ENCODE results near the gene TMPRSS9.

TMPRSS9 gene

DNA sequence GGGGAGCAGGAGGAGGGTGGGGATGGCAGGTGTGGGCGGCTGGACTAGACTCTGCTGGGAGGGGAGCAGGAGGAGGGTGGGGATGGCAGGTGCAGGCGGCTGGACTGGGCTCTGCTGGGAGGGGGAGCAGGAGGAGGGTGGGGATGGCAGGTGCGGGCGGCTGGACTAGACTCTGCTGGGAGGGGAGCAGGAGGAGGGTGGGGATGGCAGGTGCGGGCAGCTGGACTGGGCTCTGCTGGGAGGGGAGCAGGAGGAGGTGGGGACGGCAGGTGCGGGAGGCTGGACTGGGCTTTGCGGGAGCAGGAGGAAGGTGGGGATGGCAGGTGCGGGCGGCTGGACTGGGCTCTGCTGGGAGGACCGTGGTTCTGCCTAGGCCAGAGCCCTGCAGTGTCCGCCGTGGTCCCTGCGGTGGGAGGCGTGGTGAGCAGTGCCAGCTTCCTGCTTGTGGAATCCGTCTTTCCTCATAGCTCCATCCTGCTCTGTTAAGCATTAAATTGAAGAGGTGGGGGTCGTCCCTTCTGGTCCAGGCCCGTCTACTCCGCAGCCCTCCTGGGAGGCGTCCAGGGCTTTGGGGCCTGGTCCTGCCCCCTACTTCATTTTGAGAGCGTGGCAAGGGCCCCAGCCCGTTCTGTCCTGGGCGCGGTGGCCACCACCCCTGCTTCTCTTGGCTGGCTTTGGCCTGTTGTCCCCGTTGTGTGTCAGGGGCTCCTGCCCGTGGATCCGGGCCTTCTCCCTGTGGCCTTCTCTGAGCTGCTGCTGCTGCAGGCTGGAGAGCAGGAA lies 26.8 kb upstream of the TMPRSS9 start:
- no peak for DNase-seq (ENCODE audit: low spot score)
- H3K36me3 Mint-ChIP-seq (ENCODE audit: low read depth) = peaks cover 18% of the 10 kb centered on the region
- H3K4me3 Mint-ChIP-seq = no peak overlapping the region
- H3K27ac Mint-ChIP-seq = peak overlapping the region; percentile 9
- peaks cover 19% of the 10 kb centered on the region for H3K4me1 Mint-ChIP-seq (ENCODE audit: low read depth)
- no peaks in the 10 kb centered on the region for H3K27me3 Mint-ChIP-seq (ENCODE audit: low read depth)
- peaks cover 9% of the 10 kb centered on the region for H3K9me3 Mint-ChIP-seq

DNA sequence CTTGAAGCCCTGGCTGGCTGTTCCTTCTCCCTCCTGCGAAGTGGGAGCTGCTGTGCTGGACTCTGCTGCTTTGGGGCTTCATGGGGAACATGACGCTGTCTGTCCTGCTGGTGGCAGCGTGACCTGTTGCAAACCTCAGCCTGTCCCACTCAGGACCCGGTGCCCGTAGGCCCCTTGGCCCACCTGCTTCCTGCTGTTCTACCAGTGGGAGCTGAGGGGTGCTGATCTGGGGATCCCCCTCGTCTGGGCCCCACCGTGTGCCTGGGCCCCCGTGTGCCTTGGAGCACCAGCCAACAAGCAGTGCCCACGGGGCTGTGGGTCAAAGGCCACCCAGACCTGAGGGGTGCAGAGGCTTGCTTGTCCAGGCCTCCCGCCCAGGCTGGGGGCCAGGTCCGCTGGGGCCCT lies 26.3 kb upstream of the TMPRSS9 start:
- no peak overlapping the region for H3K27ac Mint-ChIP-seq
- H3K36me3 Mint-ChIP-seq (ENCODE audit: low read depth) = peaks cover 16% of the 10 kb centered on the region
- no peaks in the 10 kb centered on the region for H3K27me3 Mint-ChIP-seq (ENCODE audit: low read depth)
- DNase-seq (ENCODE audit: low spot score) = no peak
- no peak overlapping the region for H3K4me3 Mint-ChIP-seq
- H3K9me3 Mint-ChIP-seq = peaks cover 9% of the 10 kb centered on the region
- peaks cover 18% of the 10 kb centered on the region for H3K4me1 Mint-ChIP-seq (ENCODE audit: low read depth)

DNA sequence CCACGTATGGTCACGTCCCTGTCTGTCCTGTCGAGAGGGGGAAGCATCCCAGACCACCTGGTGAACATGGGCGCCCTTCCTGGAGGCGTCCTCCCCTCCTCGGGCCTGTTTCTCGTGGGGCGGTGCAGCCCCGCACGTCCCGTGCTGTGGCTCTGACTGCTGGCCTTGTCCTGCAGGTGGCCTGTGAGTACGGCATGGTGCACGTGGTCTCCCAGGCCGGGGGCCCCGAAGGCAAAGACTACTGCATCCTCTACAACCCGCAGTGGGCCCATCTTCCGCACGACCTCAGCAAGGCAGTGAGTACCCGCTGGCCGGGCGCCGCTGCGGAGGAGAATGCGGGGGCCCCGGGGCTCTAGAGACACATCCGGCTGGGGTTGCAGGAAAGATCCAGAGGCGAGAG lies 25.6 kb upstream of the TMPRSS9 start:
- Mint-ChIP-seq H3K36me3 (ENCODE audit: low read depth) (peaks cover 13% of the 10 kb centered on the region), H3K4me3 (no peak overlapping the region), H3K27ac (no peak overlapping the region), H3K27me3 (ENCODE audit: low read depth) (no peaks in the 10 kb centered on the region), H3K4me1 (ENCODE audit: low read depth) (peaks cover 14% of the 10 kb centered on the region), H3K9me3 (peaks cover 9% of the 10 kb centered on the region)
- no peak for DNase-seq (ENCODE audit: low spot score)

DNA sequence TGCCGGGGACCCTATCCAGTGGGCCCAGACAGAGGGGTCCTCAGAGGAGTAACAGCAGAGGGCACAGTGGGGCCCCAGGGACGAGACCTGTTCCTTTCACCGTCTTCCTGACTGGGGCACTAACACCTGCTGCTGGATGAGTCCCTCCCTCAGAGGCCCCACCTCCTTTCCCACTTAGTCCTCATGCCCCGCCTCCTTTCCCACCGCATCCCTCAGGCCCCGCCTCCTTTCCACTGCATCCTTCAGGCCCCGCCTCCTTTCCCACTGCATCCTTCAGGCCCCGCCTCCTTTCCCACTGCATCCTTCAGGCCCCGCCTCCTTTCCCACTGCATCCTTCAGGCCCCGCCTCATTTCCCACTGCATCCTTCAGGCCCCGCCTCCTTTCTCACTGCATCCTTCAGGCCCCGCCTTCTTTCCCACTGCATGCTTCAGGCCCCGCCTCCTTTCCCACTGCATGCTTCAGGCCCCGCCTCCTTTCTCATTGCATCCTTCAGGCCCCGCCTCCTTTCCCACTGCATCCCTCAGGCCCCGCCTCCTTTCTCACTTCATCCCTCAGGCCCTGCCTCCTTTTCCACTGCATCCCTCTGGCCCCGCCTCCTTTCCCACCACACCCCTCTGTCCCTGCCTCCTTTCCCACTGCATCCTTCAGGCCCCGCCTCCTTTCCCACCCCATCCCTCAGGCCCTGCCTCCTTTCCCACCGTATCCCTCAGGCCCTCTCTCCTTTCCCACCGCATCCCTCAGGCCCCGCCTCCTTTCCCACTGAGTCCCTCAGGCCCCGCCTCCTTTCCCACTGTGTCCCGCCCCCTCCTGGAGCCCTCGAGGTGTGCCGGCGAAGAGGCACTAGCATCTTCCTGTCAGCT lies 24.8 kb upstream of the TMPRSS9 start:
- H3K4me1 Mint-ChIP-seq (ENCODE audit: low read depth) = peaks cover 8% of the 10 kb centered on the region

DNA sequence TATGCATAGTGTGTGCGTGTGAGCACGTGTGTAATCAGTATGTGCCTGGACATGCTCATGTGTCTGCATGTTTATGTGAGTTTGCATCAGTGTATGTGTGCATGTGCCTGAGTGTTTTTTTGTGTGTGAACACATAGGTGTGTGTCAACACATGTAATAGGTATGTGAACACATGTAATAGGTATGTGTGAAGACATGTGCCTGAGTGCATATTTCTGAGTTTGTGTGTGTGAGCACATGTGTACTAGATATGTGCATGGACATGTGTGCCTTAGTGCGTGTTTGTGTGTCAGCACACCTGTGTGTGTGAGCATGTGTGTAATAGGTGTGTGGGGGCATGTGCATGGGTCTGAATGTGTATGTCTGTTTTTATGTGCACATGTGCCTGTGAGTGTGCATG lies 24.2 kb upstream of the TMPRSS9 start:
- Mint-ChIP-seq H3K4me1 (ENCODE audit: low read depth) (peaks cover 8% of the 10 kb centered on the region), H3K9me3 (peaks cover 9% of the 10 kb centered on the region), H3K27ac (peak overlapping the region; percentile 73), H3K36me3 (ENCODE audit: low read depth) (peaks cover 11% of the 10 kb centered on the region), H3K27me3 (ENCODE audit: low read depth) (no peaks in the 10 kb centered on the region), H3K4me3 (no peak overlapping the region)
- no peak for DNase-seq (ENCODE audit: low spot score)

More for the DNA sequence above, 24.8 kb upstream of the TMPRSS9 start:
- H3K9me3 Mint-ChIP-seq = peaks cover 9% of the 10 kb centered on the region
- H3K4me3 Mint-ChIP-seq = no peak overlapping the region
- peak overlapping the region; percentile 73 for H3K27ac Mint-ChIP-seq
- H3K36me3 Mint-ChIP-seq (ENCODE audit: low read depth) = peaks cover 11% of the 10 kb centered on the region
- no peaks in the 10 kb centered on the region for H3K27me3 Mint-ChIP-seq (ENCODE audit: low read depth)
- no peak for DNase-seq (ENCODE audit: low spot score)

DNA sequence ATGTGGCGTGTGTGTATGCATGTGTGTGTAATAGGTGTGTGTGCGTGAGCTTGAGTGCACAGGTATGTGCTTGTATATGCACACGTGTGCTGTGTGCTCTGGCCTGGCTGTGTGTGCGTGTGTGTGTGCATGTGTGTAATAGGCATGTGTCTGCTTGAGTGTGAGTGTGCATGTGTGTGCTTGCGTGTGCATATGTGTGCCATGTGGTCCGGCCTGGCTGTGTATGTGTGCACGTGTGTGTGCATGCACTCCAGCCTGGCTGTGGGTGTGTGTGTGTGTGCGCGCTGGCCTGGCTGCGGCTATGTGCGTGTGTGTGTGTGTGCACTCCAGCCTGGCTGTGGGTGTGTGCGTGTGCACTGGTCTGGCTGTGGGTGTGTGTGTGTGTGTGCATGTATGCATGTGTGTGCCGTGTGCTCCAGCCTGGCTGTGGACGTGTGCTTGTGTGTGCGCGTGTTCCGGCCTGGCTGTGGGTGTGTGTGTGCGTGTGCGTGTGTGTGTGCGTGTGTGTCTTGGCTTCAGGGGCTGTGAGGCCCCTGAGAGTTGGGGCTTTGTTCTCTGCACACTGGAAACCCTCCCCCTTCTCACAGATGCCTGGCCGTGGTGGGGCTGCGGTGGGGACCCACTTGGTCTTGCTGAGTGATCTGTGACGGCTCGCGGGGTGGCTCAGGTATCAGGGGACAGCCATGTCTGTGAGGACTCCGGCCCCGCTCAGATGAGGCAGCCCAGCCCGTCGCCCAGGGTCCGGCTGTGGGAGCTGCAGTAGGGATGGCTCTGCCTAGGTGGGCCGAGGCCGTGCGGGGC lies 23.3 kb upstream of the TMPRSS9 start:
- H3K4me3 Mint-ChIP-seq = no peak overlapping the region

DNA sequence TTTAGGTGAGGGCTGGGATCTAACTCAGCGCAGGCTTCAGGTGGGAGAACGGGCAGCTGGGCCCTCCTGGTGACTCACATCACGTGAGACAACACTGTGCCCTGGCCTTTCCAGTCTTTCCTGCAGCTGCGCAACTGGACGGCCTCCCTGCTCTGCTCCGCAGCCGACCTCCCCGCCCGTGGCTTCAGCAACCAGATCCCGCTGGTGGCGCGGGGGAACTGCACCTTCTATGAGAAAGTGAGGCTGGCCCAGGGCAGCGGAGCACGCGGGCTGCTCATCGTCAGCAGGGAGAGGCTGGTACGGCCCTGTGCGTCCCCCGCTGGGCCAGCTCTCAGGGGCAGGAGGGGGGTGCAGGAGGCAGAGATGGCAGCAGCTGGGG lies 22.7 kb upstream of the TMPRSS9 start:
- H3K9me3 Mint-ChIP-seq = peaks cover 9% of the 10 kb centered on the region
- no peak overlapping the region for H3K27ac Mint-ChIP-seq
- H3K27me3 Mint-ChIP-seq (ENCODE audit: low read depth) = no peaks in the 10 kb centered on the region
- H3K4me3 Mint-ChIP-seq = no peak overlapping the region
- peaks cover 11% of the 10 kb centered on the region for H3K36me3 Mint-ChIP-seq (ENCODE audit: low read depth)
- DNase-seq (ENCODE audit: low spot score) = no peak
- peaks cover 6% of the 10 kb centered on the region for H3K4me1 Mint-ChIP-seq (ENCODE audit: low read depth)

More for the DNA sequence above, 23.3 kb upstream of the TMPRSS9 start:
- Mint-ChIP-seq H3K36me3 (ENCODE audit: low read depth) (peaks cover 11% of the 10 kb centered on the region), H3K4me1 (ENCODE audit: low read depth) (peaks cover 8% of the 10 kb centered on the region), H3K27ac (peak overlapping the region; percentile 27), H3K27me3 (ENCODE audit: low read depth) (no peaks in the 10 kb centered on the region), H3K9me3 (peaks cover 9% of the 10 kb centered on the region)
- DNase-seq (ENCODE audit: low spot score) = no peak

DNA sequence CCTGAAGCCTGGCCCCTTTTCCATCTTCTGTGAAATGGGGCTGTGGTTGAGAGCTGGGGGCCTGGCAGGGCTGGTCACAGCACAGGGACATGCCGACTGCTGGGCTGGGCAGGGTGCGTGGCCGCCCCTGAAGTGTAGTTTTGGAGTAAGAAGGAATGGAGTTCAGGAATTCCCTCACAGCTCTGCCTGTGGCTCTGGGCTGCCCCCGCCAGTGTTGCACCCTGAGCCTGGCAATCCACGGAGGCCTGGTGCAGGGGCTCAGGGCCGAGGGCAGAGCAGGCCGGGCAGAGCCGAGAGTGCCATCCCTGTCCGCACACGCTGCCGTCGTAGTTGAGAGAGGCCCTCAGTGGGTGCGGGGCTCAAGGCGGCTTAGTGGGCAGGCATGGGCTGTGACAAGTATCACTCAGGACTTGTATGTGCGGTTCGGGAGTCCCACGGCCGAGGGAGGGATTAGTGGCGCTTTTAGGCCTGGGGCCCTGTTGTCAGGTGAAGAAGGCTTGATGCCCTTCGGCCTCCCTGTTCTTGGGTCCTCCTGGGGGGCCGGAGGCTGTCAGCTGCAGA lies 21.9 kb upstream of the TMPRSS9 start:
- H3K27me3 Mint-ChIP-seq (ENCODE audit: low read depth) = no peaks in the 10 kb centered on the region
- H3K9me3 Mint-ChIP-seq = peaks cover 9% of the 10 kb centered on the region
- no peak for DNase-seq (ENCODE audit: low spot score)
- no peak overlapping the region for H3K27ac Mint-ChIP-seq
- H3K36me3 Mint-ChIP-seq (ENCODE audit: low read depth) = peaks cover 11% of the 10 kb centered on the region
- no peak overlapping the region for H3K4me3 Mint-ChIP-seq
- H3K4me1 Mint-ChIP-seq (ENCODE audit: low read depth) = peaks cover 4% of the 10 kb centered on the region

DNA sequence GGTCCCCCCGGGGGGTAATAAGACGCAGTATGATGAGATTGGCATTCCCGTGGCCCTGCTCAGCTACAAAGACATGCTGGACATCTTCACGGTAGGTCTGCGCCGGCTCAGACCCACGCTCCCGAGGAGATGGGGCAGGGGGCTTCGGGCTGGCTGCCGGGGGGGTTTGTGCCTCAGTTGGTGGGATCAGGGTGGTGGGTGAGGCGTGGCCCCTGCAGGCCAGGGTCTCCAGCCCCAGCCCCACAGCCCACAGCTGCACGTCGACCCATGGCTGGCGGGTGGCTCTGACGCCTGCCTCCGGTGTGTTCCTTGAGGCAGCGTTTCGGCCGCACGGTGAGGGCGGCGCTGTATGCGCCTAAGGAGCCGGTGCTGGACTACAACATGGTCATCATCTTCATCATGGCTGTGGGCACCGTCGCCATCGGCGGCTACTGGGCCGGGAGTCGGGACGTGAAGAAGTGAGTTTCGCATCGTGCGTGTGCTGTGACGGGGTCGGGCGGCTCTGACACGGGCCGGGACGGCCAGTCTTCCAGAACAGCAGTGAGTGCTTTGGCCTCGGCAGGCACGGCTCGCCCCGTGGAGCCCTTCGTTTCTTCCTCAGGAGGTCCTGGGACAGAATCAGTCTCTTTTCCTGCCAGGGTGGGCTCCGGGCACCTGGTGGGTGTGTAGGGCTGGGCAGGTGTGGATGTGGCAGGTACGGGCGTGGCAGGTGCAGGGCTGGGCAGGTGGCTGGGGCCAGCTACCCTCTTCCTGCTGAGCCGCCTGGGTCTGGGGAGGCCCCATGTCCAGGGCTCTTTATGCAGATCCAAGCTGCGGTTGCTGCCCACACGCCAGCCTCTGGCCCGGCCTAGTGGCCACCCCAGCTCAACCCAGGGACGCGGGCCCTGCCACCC lies 21.1 kb upstream of the TMPRSS9 start:
- no peak for DNase-seq (ENCODE audit: low spot score)
- Mint-ChIP-seq H3K27ac (no peak overlapping the region), H3K4me1 (ENCODE audit: low read depth) (peaks cover 4% of the 10 kb centered on the region), H3K27me3 (ENCODE audit: low read depth) (no peaks in the 10 kb centered on the region), H3K36me3 (ENCODE audit: low read depth) (peaks cover 11% of the 10 kb centered on the region), H3K9me3 (peaks cover 9% of the 10 kb centered on the region), H3K4me3 (no peak overlapping the region)

DNA sequence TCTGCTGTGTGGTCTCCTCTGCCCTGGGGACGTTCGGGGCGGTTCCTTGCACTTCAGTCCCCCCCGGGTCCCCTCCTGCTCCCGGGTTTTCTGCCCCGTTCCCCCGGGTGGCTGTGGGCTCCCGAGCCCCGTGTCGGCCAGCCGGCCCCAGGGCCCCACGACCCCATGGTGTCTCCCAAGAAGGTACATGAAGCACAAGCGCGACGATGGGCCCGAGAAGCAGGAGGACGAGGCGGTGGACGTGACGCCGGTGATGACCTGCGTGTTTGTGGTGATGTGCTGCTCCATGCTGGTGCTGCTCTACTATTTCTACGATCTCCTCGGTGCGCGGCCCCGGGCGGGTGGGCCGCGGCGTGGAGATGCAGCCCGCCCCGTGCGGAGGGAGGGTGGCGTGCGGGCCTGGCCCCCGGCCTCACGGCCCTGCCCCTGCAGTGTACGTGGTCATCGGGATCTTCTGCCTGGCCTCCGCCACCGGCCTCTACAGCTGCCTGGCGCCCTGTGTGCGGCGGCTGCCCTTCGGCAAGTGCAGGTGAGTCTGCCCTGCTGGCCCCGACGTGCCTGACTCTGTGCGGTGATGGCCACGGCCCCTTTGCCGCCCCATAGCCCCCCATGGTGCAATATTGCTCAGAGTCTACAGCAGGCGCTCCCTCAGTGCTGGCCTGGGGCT lies 20.3 kb upstream of the TMPRSS9 start:
- Mint-ChIP-seq H3K4me1 (ENCODE audit: low read depth) (peaks cover 4% of the 10 kb centered on the region), H3K4me3 (no peak overlapping the region), H3K36me3 (ENCODE audit: low read depth) (peaks cover 11% of the 10 kb centered on the region), H3K27me3 (ENCODE audit: low read depth) (no peaks in the 10 kb centered on the region), H3K27ac (no peak overlapping the region), H3K9me3 (peaks cover 9% of the 10 kb centered on the region)
- DNase-seq (ENCODE audit: low spot score) = no peak

DNA sequence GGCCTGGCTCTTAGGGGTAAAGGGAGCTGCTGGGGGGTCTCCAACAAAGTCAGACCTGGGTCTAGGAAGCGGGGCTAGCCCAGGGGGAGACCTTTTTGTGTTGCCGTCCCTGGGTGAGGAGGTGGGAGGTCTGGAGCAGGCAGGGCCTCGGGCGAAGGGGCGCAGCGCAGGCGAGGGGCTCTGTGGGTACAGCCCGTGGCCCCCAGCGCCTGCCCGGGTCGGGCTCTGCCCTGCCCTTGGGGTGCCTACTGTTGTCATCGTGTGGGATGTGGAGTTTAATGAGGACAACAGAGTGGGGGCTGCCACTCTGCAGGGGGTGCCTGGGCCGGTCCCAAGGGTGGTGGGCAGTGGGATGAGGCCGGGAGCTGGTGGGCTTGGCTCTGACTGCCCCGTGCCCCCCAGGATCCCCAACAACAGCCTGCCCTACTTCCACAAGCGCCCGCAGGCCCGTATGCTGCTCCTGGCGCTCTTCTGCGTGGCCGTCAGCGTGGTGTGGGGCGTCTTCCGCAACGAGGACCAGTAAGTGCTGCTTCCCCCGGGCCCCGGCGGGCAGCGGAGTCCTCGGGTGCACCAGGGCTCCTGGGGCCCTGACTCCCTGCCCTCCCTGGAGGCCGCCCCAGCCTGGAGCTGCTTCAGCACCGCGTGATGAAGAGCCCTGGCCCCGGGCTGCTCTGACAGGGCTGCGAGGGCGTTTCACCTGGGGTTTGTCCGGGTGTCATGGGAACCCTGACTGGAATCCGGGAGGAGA lies 19.4 kb upstream of the TMPRSS9 start:
- Mint-ChIP-seq H3K9me3 (peaks cover 7% of the 10 kb centered on the region), H3K27ac (no peak overlapping the region), H3K4me3 (no peak overlapping the region), H3K27me3 (ENCODE audit: low read depth) (no peaks in the 10 kb centered on the region), H3K4me1 (ENCODE audit: low read depth) (peaks cover 3% of the 10 kb centered on the region), H3K36me3 (ENCODE audit: low read depth) (peaks cover 9% of the 10 kb centered on the region)
- DNase-seq (ENCODE audit: low spot score) = no peak

DNA sequence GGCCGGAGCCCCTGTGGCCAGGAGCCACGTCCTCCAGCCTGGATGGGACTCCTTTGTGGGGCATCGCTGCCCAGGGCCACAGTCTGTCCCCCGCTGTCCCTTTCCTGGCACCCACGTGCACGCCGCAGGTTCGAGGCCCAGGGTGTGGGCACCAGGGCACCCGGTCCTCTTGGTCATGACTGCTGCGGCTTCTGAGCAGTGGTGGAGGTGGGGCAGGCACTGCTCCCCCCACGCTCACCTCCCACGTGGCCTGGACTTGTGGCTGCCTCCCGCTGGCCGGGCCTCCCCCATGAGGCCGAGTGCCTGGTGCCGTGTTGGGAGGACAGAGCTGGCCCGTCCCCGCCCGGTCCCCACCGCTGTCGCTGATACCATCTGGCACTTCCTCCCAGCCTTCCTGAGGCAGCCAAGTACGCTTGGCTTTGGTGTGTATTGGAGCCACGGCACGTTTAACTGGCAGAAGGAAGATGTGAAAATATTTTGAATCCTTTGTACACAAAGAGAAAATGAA lies 18.8 kb upstream of the TMPRSS9 start:
- no peak overlapping the region for H3K4me3 Mint-ChIP-seq
- H3K27ac Mint-ChIP-seq = no peak overlapping the region
- no peaks in the 10 kb centered on the region for H3K27me3 Mint-ChIP-seq (ENCODE audit: low read depth)
- H3K4me1 Mint-ChIP-seq (ENCODE audit: low read depth) = no peaks in the 10 kb centered on the region
- no peak for DNase-seq (ENCODE audit: low spot score)
- peaks cover under 1% of the 10 kb centered on the region for H3K9me3 Mint-ChIP-seq
- H3K36me3 Mint-ChIP-seq (ENCODE audit: low read depth) = peaks cover 5% of the 10 kb centered on the region

Data from T-helper 2 cell treated with Interferon-gamma antibody and Interleukin-4, amounts not matched to agents 5 μg/mL and 100 μg/mL, for 36 hours (primary cell).